SK-N-SH treated with all-trans-retinoic acid at 6 μM for 48 hours (cell line): Measurements from ENCODE around the gene CD300C.

Experiments used
- BACH2 ChIP-seq: fragments of 250-450 bp; sonication (Bioruptor Pico); IDR thresholded peaks from 2 replicates; pipeline ENCODE4 v1.9.0; 2021; ENCODE audit warnings: mild to moderate bottlenecking, borderline replicate concordance
- CSRNP3 ChIP-seq: fragments of 250-450 bp; sonication (Bioruptor Pico); IDR thresholded peaks from 2 replicates; pipeline ENCODE4 v1.5.1; 2021; ENCODE audit warnings: mild to moderate bottlenecking, moderate library complexity
- ISL1 ChIP-seq: fragments of 250-450 bp; sonication (Bioruptor Pico); IDR thresholded peaks from 2 replicates; pipeline ENCODE4 v2.1.2; 2022; ENCODE audit warnings: mild to moderate bottlenecking, moderate library complexity
- PATZ1 ChIP-seq: fragments of 250-450 bp; sonication (Bioruptor Pico); IDR thresholded peaks from 2 replicates; pipeline ENCODE4 v1.8.0; 2020; ENCODE audit warnings: mild to moderate bottlenecking, moderate library complexity, borderline replicate concordance
- SNAI2 ChIP-seq: fragments of 250-450 bp; sonication (Bioruptor Pico); IDR thresholded peaks from 2 replicates; pipeline ENCODE4 v1.5.0; 2020; ENCODE audit warnings: mild to moderate bottlenecking, moderate library complexity
- ZFP3 ChIP-seq: fragments of 250-450 bp; sonication (Bioruptor Pico); IDR thresholded peaks from 2 replicates; pipeline ENCODE4 v1.5.0; 2020; ENCODE audit warnings: mild to moderate bottlenecking, moderate library complexity

GRCh38 chr17:74558882-74559519 is 13.1 kb upstream of the CD300C start:
- TF ChIP-seq SNAI2 (no peak), CSRNP3 (CRISPR knock-in tag) (no peak), PATZ1 (no peak), ISL1 (CRISPR knock-in tag) (no peak), BACH2 (no peak), ZFP3 (CRISPR knock-in tag) (no peak)
